Activated T-helper 1 cell treated with anti-CD3 and anti-CD28 coated beads, Interleukin-12 subunit alpha, Interleukin-12 subunit beta, Interleukin-2, Interleukin-4 antibody, amounts not matched to agents 30 ng/mL and 10 ng/mL and 1 ng/mL, durations not matched to agents 14 hours and 24 hours and 36 hours (primary cell): ENCODE measurements around the gene PCDHA3. TPM values are rescaled to one million over a fixed set of nuclear protein-coding genes. Genes with fewer than 3 reads are reported as not detected.
"Not testable (repeated sequence)": the region's sequence is repeated elsewhere in the genome, so short reads cannot be mapped to it uniquely, and the experiment has no call there.

Experiments used
- DNase-seq: peaks from one replicate; pipeline ENCODE4 v3.0.0; 2021; ENCODE audit warnings: low spot score
- H3K27ac Mint-ChIP-seq: one replicate; pipeline ENCODE4 v1.8.0; 2021; ENCODE audit warnings: mild to moderate bottlenecking, mixed read lengths
- H3K27me3 Mint-ChIP-seq: one replicate; pipeline ENCODE4 v1.8.0; 2022; ENCODE audit warnings: mild to moderate bottlenecking, moderate library complexity, mixed read lengths; ENCODE audit not compliant: insufficient read depth
- H3K36me3 Mint-ChIP-seq: one replicate; pipeline ENCODE4 v1.8.0; 2021; ENCODE audit warnings: low read depth, mixed read lengths
- H3K4me1 Mint-ChIP-seq: one replicate; pipeline ENCODE4 v1.8.0; 2021; ENCODE audit warnings: low read depth, mixed read lengths
- H3K4me3 Mint-ChIP-seq: one replicate; pipeline ENCODE4 v1.8.0; 2021; ENCODE audit warnings: mild to moderate bottlenecking, moderate library complexity, mixed read lengths
- H3K9me3 Mint-ChIP-seq: one replicate; pipeline ENCODE4 v1.8.0; 2021; ENCODE audit warnings: mixed read lengths
- intact Hi-C: fragments of 100-400 bp; cut with micrococcal nuclease; formaldehyde crosslinking; loops from one replicate; pipeline ENCODE4 v1.15.1; 2024
- total RNA-seq: library from RNA; stranded (reverse); gene quantifications from 2 replicates; pipeline ENCODE4 v1.2.3, GENCODE V29; 2022

PCDHA3 gene
- total RNA-seq, 1 donor from 2014 or later, result not detected

DNA sequence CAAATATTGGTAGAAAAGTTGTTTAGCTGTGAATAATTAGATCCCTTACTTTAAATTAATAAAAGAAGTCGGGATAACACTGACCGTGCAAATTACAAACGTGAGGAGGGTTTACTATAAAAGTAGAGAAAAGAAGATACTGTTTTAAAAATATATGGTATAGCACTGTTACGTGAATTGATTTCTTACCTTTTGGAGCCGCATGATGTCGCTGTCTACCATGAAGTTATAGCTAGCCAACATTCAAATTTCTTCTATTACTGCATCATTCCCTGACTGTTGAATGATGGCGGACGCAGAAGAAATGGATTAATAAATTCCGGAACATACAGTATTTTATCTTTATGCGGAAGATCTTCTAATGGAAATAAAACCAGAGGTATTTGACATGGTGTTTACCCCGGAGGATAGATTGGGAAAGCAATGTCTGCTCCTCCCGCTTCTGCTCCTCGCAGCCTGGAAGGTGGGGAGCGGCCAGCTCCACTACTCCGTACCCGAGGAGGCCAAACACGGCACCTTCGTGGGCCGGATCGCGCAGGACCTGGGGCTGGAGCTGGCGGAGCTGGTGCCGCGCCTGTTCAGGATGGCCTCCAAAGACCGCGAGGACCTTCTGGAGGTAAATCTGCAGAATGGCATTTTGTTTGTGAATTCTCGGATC lies 27.0 kb downstream of the PCDHA3 start, which contains the start of gene PCDHA6:
TSS of gene PCDHA6 (plus strand) at position 257 of the 658 bp plus-strand sequence. CDS start at position 389, 132 bp downstream.
- Mint-ChIP-seq H3K36me3 (peaks cover 2% of the 10 kb centered on the region), H3K9me3 (peaks cover 39% of the 10 kb centered on the region), H3K4me1 (no peaks in the 10 kb centered on the region), H3K27me3 (peaks cover 2% of the 10 kb centered on the region), H3K27ac (no peak within 1 kb of the TSS), H3K4me3 (no peak within 1 kb of the TSS)
- no peak for DNase-seq
- intact Hi-C loops, result no loop called here

DNA sequence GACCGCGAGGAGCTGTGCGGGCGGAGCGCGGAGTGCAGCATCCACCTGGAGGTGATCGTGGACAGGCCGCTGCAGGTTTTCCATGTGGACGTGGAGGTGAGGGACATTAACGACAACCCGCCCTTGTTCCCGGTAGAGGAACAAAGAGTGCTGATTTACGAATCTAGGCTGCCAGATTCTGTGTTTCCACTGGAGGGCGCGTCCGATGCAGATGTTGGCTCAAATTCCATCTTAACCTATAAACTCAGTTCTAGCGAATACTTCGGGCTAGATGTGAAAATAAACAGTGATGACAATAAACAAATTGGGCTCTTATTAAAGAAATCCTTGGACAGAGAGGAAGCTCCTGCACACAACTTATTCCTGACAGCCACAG lies 27.5 kb downstream of the PCDHA3 start:
- H3K27ac Mint-ChIP-seq, result no peak overlapping the region

DNA sequence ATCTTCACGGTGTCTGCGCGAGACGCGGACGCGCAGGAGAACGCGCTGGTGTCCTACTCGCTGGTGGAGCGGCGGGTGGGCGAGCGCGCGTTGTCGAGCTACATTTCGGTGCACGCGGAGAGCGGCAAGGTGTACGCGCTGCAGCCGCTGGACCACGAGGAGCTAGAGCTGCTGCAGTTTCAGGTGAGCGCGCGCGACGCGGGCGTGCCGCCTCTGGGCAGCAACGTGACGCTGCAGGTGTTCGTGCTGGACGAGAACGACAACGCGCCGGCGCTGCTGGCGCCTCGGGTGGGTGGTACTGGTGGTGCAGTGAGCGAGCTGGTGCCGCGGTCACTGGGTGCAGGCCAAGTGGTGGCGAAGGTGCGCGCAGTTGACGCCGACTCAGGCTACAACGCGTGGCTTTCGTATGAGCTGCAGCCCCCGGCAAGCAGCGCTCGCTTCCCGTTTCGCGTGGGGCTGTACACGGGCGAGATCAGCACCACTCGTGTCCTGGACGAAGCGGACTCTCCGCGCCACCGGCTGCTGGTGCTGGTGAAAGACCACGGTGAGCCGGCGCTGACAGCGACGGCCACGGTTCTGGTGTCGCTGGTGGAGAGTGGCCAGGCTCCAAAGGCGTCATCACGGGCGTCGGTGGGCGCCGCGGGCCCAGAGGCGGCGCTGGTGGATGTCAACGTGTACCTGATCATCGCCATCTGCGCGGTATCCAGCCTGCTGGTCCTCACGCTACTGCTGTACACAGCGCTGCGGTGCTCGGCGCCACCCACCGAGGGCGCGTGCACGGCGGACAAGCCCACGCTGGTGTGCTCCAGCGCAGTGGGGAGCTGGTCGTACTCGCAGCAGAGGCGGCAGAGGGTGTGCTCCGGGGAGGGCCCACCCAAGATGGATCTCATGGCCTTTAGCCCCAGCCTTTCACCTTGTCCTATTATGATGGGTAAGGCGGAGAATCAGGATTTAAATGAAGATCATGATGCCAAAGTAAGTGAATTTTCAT lies 28.9 kb downstream of the PCDHA3 start:
- H3K27me3 Mint-ChIP-seq, DNase-seq, H3K27ac Mint-ChIP-seq, H3K36me3 Mint-ChIP-seq, H3K4me3 Mint-ChIP-seq, H3K4me1 Mint-ChIP-seq: not testable (repeated sequence)
- intact Hi-C loops, result loop anchor here (5.0 kb wide), 1 partner anchor 47 kb away; the partner anchor contains the start of gene PCDHA12
- H3K9me3 Mint-ChIP-seq, result peaks cover 43% of the 10 kb centered on the region

More for the DNA sequence above, 27.5 kb downstream of the PCDHA3 start:
- H3K27me3 Mint-ChIP-seq, result peaks cover 2% of the 10 kb centered on the region
- peaks cover 2% of the 10 kb centered on the region for H3K36me3 Mint-ChIP-seq
- H3K4me1 Mint-ChIP-seq, result no peaks in the 10 kb centered on the region
- H3K9me3 Mint-ChIP-seq, result peaks cover 43% of the 10 kb centered on the region
- no peak overlapping the region for H3K4me3 Mint-ChIP-seq
- no peak for DNase-seq
- intact Hi-C loops, result no loop called here

GRCh38 chr5:140833993-140834392 lies 33.1 kb downstream of the PCDHA3 start, which contains the start of gene PCDHA7:
TSS of gene PCDHA7 (plus strand) at chr5:140834269. CDS start at chr5:140834384, 115 bp downstream.
- intact Hi-C loops, result loop anchor here (5.0 kb wide), 1 partner anchor 43 kb away; the partner anchor contains the start of gene PCDHA12
- DNase-seq, result no peak
- Mint-ChIP-seq H3K4me1 (no peaks in the 10 kb centered on the region), H3K9me3 (peaks cover 23% of the 10 kb centered on the region), H3K4me3 (no peak within 1 kb of the TSS), H3K27ac (no peak within 1 kb of the TSS), H3K27me3 (no peaks in the 10 kb centered on the region), H3K36me3 (no peaks in the 10 kb centered on the region)

- not testable (repeated sequence) for H3K36me3 Mint-ChIP-seq, H3K27ac Mint-ChIP-seq
Observed at GRCh38 chr5:140834439-140835008, 33.7 kb downstream of the PCDHA3 start.

DNA sequence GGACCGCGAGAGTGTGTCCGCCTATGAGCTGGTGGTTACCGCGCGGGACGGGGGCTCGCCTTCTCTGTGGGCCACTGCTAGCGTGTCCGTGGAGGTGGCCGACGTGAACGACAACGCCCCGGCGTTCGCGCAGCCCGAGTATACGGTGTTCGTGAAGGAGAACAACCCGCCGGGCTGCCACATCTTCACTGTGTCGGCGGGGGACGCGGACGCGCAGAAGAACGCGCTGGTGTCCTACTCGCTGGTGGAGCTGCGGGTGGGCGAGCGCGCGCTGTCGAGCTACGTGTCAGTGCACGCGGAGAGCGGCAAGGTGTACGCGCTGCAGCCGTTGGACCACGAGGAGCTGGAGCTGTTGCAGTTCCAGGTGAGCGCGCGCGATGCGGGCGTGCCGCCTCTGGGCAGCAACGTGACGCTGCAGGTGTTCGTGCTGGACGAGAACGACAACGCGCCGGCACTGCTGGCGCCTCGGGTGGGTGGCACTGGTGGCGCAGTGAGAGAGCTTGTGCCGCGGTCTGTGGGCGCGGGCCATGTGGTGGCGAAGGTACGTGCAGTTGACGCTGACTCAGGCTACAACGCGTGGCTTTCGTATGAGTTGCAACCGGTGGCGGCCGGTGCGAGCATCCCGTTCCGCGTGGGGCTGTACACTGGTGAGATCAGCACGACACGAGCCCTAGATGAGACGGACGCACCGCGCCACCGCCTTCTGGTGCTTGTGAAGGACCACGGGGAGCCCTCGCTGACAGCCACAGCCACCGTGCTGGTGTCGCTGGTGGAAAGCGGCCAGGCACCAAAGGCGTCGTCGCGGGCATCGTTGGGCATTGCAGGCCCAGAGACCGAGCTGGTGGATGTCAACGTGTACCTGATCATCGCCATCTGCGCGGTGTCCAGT lies 35.0 kb downstream of the PCDHA3 start:
- no peaks in the 10 kb centered on the region for H3K36me3 Mint-ChIP-seq
- no peaks in the 10 kb centered on the region for H3K27me3 Mint-ChIP-seq
- intact Hi-C loops, result no loop called here

More at GRCh38 chr5:140834439-140835008, 33.7 kb downstream of the PCDHA3 start:
- not testable (repeated sequence) for H3K4me1 Mint-ChIP-seq, H3K4me3 Mint-ChIP-seq, DNase-seq, H3K27me3 Mint-ChIP-seq
- H3K9me3 Mint-ChIP-seq, result peaks cover 24% of the 10 kb centered on the region
- intact Hi-C loops, result loop anchor here (5.0 kb wide), 1 partner anchor 43 kb away; the partner anchor contains the start of gene PCDHA12

GRCh38 chr5:140840978-140841962 lies 40.4 kb downstream of the PCDHA3 start, which contains the start of gene PCDHA8:
TSS of gene PCDHA8 (plus strand) at chr5:140841187. CDS start at chr5:140841322, 135 bp downstream.
- DNase-seq, result no peak
- intact Hi-C loops, result loop anchor here (5.0 to 10.0 kb wide), 2 partner anchors 39 to 574 kb away; partner anchors contain the start of genes PCDHA3, PCDHGA10 and PCDHGB7
- Mint-ChIP-seq H3K36me3 (no peaks in the 10 kb centered on the region), H3K4me1 (no peaks in the 10 kb centered on the region), H3K27me3 (no peaks in the 10 kb centered on the region), H3K4me3 (no peak within 1 kb of the TSS), H3K9me3 (peaks cover 27% of the 10 kb centered on the region), H3K27ac (no peak within 1 kb of the TSS)

More for the DNA sequence above, 35.0 kb downstream of the PCDHA3 start:
- Mint-ChIP-seq H3K9me3 (peaks cover 29% of the 10 kb centered on the region), H3K27ac (no peak overlapping the region), H3K4me1 (no peaks in the 10 kb centered on the region), H3K4me3 (no peak overlapping the region)
- DNase-seq, result no peak

GRCh38 chr5:140842798-140843733 lies 42.2 kb downstream of the PCDHA3 start:
- Mint-ChIP-seq H3K27me3 (no peaks in the 10 kb centered on the region), H3K4me1 (no peaks in the 10 kb centered on the region)
- intact Hi-C loops, result loop anchor here (5.0 to 10.0 kb wide), 2 partner anchors 41 to 572 kb away; partner anchors contain the start of genes PCDHA3, PCDHGA10 and PCDHGB7

GRCh38 chr5:140848139-140849102 lies 47.6 kb downstream of the PCDHA3 start, which contains the start of gene PCDHA9:
TSS of gene PCDHA9 (plus strand) at chr5:140848382. CDS start at chr5:140848496, 114 bp downstream.
- H3K4me3 Mint-ChIP-seq, H3K4me1 Mint-ChIP-seq, H3K27me3 Mint-ChIP-seq, H3K27ac Mint-ChIP-seq, H3K36me3 Mint-ChIP-seq, DNase-seq: not testable (repeated sequence)
- intact Hi-C loops, result loop anchor here (10.0 kb wide), 1 partner anchor 566 kb away; the partner anchor contains the start of genes PCDHGA10 and PCDHGB7
- H3K9me3 Mint-ChIP-seq, result peaks cover 17% of the 10 kb centered on the region

More at GRCh38 chr5:140842798-140843733, 42.2 kb downstream of the PCDHA3 start:
- Mint-ChIP-seq H3K4me3 (no peak overlapping the region), H3K36me3 (no peaks in the 10 kb centered on the region), H3K9me3 (peaks cover 33% of the 10 kb centered on the region), H3K27ac (no peak overlapping the region)
- no peak for DNase-seq
